Measurements from ENCODE around the gene FAM76A.

DNA sequence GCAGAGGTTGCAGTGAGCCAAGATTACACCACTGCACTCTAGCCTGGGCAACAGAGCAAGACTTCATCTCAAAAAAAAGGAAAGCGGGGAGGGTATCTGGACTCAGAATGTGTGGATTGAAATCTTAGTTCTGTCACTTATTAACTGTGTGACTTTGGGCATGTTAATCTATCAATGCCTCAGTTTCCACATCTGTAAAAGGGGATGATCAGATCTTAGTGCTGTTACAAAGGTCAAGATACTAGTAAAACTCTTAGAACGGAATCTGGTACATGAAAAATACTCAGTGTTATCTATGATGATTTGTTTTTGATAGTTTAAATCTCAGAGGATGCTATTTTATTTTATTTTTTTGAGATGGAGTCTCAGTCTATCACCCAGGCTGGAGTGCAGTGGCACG is 10.5 kb downstream of the FAM76A start:
- no peak for TF ChIP-seq POLR2A (IDR thresholded peaks at IDR 0.05)
- TF ChIP-seq, protein P1, sequence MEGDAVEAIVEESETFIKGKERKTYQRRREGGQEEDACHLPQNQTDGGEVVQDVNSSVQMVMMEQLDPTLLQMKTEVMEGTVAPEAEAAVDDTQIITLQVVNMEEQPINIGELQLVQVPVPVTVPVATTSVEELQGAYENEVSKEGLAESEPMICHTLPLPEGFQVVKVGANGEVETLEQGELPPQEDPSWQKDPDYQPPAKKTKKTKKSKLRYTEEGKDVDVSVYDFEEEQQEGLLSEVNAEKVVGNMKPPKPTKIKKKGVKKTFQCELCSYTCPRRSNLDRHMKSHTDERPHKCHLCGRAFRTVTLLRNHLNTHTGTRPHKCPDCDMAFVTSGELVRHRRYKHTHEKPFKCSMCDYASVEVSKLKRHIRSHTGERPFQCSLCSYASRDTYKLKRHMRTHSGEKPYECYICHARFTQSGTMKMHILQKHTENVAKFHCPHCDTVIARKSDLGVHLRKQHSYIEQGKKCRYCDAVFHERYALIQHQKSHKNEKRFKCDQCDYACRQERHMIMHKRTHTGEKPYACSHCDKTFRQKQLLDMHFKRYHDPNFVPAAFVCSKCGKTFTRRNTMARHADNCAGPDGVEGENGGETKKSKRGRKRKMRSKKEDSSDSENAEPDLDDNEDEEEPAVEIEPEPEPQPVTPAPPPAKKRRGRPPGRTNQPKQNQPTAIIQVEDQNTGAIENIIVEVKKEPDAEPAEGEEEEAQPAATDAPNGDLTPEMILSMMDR (IDR thresholded peaks at IDR 0.05) = no peak

All from esophagus squamous epithelium (tissue), 4 donors.